ENCODE data around the gene CTSW. TPM values are rescaled to one million over a fixed set of nuclear protein-coding genes. Genes with fewer than 3 reads are reported as not detected.

CTSW gene
- total RNA-seq, 1 donor from 2014 or later = not detected

DNA sequence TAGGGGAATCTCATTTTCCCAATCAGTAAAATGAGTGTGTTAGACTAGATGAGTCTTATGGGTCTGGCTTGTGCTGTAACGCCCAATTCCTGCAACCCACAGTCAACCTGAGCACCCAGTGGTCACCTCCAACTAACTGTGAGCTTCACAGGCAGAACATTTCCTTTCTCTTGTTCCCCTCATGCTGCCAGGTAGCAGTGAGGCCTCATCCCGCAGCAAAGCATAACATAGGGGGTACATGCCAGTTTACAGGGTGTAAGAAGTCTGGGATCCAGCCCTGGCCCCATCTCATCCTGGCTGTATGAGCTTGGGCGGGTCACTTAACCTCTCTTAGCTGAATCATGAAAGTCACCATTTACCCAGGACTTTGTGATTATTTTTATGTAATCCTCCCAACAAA is 10.7 kb upstream of the CTSW start:
- Mint-ChIP-seq H3K9me3 (no peaks in the 10 kb centered on the region), H3K36me3 (ENCODE audit: low read depth) (peaks cover 8% of the 10 kb centered on the region), H3K4me1 (peaks cover 38% of the 10 kb centered on the region), H3K27me3 (ENCODE audit: low read depth) (peaks cover 4% of the 10 kb centered on the region), H3K27ac (ENCODE audit: unreplicated experiment) (no peak overlapping the region), H3K4me3 (peak overlapping the region; percentile 83)
- TF ChIP-seq, protein P1, sequence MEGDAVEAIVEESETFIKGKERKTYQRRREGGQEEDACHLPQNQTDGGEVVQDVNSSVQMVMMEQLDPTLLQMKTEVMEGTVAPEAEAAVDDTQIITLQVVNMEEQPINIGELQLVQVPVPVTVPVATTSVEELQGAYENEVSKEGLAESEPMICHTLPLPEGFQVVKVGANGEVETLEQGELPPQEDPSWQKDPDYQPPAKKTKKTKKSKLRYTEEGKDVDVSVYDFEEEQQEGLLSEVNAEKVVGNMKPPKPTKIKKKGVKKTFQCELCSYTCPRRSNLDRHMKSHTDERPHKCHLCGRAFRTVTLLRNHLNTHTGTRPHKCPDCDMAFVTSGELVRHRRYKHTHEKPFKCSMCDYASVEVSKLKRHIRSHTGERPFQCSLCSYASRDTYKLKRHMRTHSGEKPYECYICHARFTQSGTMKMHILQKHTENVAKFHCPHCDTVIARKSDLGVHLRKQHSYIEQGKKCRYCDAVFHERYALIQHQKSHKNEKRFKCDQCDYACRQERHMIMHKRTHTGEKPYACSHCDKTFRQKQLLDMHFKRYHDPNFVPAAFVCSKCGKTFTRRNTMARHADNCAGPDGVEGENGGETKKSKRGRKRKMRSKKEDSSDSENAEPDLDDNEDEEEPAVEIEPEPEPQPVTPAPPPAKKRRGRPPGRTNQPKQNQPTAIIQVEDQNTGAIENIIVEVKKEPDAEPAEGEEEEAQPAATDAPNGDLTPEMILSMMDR (conservative IDR thresholded peaks at IDR 0.05) = no peak
- DNase-seq (ENCODE audit: low read depth, low spot score) = no peak

DNA sequence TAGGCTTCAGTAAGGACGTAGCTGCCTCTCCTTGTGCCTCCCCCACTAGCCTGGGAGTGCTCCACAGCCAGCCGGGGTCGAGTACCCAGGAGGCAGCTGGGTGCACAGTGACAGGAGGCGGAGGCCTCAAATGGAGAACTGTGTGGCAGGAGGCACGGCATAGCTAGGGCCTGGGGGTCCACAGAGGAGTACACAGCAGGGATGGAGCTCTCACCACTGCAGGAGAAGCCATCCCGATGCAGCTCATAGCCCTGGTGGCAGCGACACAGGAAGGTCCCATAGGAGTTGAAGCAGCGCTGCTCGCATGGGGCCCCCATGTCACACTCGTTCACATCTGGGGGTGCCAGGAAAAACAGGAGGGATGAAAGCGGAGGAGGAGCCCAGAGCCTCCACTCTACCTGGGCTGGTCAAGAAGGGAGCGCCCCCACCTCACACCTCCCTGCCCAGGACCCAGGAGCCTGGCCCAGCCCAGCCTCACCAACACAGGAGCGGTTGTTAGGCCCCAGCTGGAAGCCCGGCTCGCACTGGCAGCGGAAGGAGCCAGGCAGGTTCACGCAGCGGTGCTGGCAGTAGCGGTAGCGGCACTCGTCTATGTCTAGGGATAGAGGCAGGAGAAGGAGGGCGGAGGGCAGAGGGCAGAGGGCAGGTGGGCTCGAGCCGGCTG is 9.9 kb upstream of the CTSW start:
- peaks cover 4% of the 10 kb centered on the region for H3K27me3 Mint-ChIP-seq (ENCODE audit: low read depth)
- H3K27ac Mint-ChIP-seq (ENCODE audit: unreplicated experiment) = peak overlapping the region; percentile 63
- DNase-seq (ENCODE audit: low read depth, low spot score) = no peak
- peaks cover 8% of the 10 kb centered on the region for H3K36me3 Mint-ChIP-seq (ENCODE audit: low read depth)
- H3K4me3 Mint-ChIP-seq = peak overlapping the region; percentile 83
- peaks cover 38% of the 10 kb centered on the region for H3K4me1 Mint-ChIP-seq
- TF ChIP-seq, protein P1 (conservative IDR thresholded peaks at IDR 0.05) = no peak
- no peaks in the 10 kb centered on the region for H3K9me3 Mint-ChIP-seq

DNA sequence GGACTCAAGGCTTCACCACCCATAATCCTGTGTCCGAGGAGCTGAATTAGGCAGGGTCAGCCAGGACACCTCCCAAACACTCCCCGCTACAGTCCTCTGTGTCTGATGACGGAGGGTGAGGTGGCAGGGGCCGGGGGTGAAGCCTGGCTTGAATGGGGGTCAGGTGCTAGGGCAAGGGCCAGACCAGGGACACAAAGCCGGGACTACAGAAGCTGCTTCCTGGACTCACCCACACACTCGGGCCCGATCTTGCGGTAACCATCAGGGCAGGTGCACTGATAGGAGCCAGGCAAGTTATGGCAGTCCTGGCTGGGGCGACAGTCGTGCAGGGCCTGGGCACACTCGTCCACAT is 9.4 kb upstream of the CTSW start:
- H3K27ac Mint-ChIP-seq (ENCODE audit: unreplicated experiment) = peak overlapping the region; percentile 63

DNA sequence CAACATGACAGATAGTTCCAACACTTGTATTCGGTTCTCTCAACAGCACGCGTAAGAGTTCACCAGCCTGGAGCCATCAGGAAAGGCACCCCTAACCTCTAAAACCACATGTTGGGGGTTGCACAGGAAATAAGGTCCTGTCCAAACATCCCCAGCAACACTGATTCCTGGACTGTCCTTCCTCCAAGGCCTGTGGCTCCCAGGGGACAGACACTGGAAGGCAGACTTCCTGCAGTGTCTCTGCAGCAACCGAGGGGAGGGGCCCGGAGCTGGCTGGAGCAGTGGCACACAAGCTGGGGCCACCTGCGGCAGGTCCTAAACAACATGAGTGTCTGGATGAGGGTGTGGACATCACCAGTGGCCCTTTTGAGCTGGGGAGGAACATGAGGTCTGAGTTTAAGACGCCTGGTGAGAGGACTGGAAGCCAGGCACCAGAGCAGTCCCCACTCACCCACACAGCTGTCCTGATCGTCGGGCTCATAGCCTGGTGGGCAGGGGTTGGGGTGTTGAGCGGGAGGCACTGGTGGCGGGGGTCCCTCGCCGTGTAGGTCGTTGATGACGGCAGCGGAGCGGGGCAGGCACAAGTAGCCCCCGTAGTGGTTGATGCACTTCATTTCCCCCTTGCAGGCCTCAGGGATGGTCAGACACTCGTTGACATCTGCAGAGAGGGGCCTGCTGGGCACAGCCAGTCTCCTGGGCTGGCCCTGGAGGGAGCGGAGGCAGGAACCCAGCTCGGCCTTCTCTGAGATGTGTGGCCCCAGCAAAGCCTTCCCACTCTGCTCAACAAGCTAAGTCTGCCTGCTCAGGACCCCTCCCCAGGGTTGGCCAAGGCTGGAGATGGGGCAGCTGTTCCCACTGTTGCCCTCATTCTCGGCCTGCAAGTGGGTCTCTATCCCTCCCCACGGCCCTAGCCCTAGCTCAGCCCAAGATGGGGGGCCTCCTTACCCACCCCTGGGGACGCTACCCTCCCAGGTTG is 8.6 kb upstream of the CTSW start:
- Mint-ChIP-seq H3K9me3 (no peaks in the 10 kb centered on the region), H3K4me1 (peaks cover 38% of the 10 kb centered on the region), H3K27me3 (ENCODE audit: low read depth) (peaks cover 4% of the 10 kb centered on the region), H3K36me3 (ENCODE audit: low read depth) (peaks cover 3% of the 10 kb centered on the region), H3K4me3 (peak overlapping the region; percentile 85), H3K27ac (ENCODE audit: unreplicated experiment) (peak overlapping the region; percentile 19)
- TF ChIP-seq, protein P1 (conservative IDR thresholded peaks at IDR 0.05) = no peak
- DNase-seq (ENCODE audit: low read depth, low spot score) = no peak

More for the DNA sequence above, 9.4 kb upstream of the CTSW start:
- peaks cover 5% of the 10 kb centered on the region for H3K36me3 Mint-ChIP-seq (ENCODE audit: low read depth)
- TF ChIP-seq, protein P1 (conservative IDR thresholded peaks at IDR 0.05) = no peak
- H3K9me3 Mint-ChIP-seq = no peaks in the 10 kb centered on the region
- peak overlapping the region; percentile 83 for H3K4me3 Mint-ChIP-seq
- peaks cover 38% of the 10 kb centered on the region for H3K4me1 Mint-ChIP-seq
- peaks cover 4% of the 10 kb centered on the region for H3K27me3 Mint-ChIP-seq (ENCODE audit: low read depth)
- no peak for DNase-seq (ENCODE audit: low read depth, low spot score)

DNA sequence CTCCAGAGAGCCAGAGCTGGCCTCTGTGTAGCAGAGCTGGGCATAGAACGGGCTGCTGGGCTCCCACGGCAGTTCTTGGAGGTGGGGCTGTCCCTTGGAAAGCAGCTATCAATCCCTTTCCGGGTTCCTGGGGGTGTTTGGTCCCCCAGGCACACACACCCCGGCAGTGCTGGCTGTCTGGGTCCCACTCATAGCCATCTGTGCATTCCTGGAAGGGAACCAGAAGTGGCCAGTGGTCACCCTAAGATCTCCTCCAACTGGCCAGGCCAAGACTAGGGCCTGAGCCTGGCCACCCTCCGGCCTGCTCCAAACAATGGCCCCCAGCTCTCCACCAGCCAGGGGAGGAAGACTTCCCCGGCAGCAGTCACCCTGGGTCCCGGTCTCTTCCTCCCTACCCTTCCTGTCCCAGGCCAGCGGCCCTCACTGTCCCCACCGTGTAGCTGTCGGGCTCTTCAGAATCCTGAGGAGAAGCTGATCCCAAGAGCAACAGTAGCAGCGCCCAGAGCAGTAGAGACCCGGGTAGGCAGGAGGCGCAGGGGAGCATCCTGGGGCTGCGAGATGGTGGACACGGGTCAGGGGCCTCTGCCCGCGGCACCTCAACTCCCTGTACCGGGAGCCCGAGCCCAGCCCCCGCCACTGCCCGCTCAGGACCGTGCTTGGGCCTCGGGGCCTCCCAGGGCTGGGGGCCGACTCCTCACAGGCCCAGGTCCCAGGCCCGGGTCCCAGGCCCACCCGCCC is 7.7 kb upstream of the CTSW start:
- Mint-ChIP-seq H3K27ac (ENCODE audit: unreplicated experiment) (peak overlapping the region; percentile 6), H3K9me3 (no peaks in the 10 kb centered on the region), H3K4me1 (peaks cover 38% of the 10 kb centered on the region), H3K4me3 (peak overlapping the region; percentile 85), H3K36me3 (ENCODE audit: low read depth) (peaks cover 3% of the 10 kb centered on the region), H3K27me3 (ENCODE audit: low read depth) (peaks cover 4% of the 10 kb centered on the region)
- TF ChIP-seq, protein P1 (conservative IDR thresholded peaks at IDR 0.05) = no peak
- no peak for DNase-seq (ENCODE audit: low read depth, low spot score)
